Lung (tissue), 12 donors: Measurements from ENCODE around the gene FAM114A2. TPM values are rescaled to one million over a fixed set of nuclear protein-coding genes. Genes with fewer than 3 reads are reported as not detected.

Source experiments
- ATAC-seq: fragments of 200-7000 bp; cut with Tn5 transposase; one replicate; pipeline ENCODE4 v1.9.1; 2020; ENCODE audit warnings: moderate number of reproducible peaks; ENCODE audit not compliant: insufficient read depth, low FRiP score
- DNase-seq, 3 donors: peaks; one replicate each; pipeline ENCODE4 v3.0.0-alpha.2; 2013 to 2017
- H3K27ac ChIP-seq, 2 donors: one replicate each; pipeline ENCODE4 v1.5.1; 2013; ENCODE audit warnings: mild to moderate bottlenecking in 2 of 2, moderate library complexity in 2 of 2, control low read depth in 1 of 2, inconsistent platforms in 1 of 2, low read depth in 1 of 2, low read length in 1 of 2
- H3K27me3 ChIP-seq, 3 donors: one replicate each; pipeline ENCODE4 v1.5.1; 2013; ENCODE audit warnings: low read length in 2 of 3; ENCODE audit not compliant: control insufficient read depth in 3 of 3, insufficient read depth in 3 of 3
- H3K36me3 ChIP-seq, 4 donors: one replicate each; pipeline ENCODE4 v1.5.1; 2013; ENCODE audit warnings: low read length in 4 of 4, mild to moderate bottlenecking in 1 of 4, moderate library complexity in 1 of 4; ENCODE audit not compliant: control insufficient read depth in 4 of 4, insufficient read depth in 4 of 4
- H3K4me1 ChIP-seq, 5 donors: one replicate each; pipeline ENCODE4 v1.5.1; 2013; ENCODE audit warnings: low read length in 5 of 5, mild to moderate bottlenecking in 2 of 5, moderate library complexity in 1 of 5; ENCODE audit not compliant: control insufficient read depth in 5 of 5, insufficient read depth in 5 of 5
- H3K4me3 ChIP-seq: one replicate; pipeline ENCODE4 v1.5.1; 2013; ENCODE audit warnings: mild to moderate bottlenecking, control low read depth, moderate library complexity
- H3K9ac ChIP-seq, 2 donors: one replicate each; pipeline ENCODE4 v1.5.1; 2013; ENCODE audit warnings: low read length in 2 of 2, control low read depth in 1 of 2; ENCODE audit not compliant: insufficient read depth in 1 of 2
- H3K9me3 ChIP-seq, 4 donors: one replicate each; pipeline ENCODE4 v1.5.1; 2013; ENCODE audit warnings: low read length in 3 of 4, mild to moderate bottlenecking in 1 of 4, moderate library complexity in 1 of 4; ENCODE audit not compliant: control insufficient read depth in 4 of 4, insufficient read depth in 3 of 4
- CTCF ChIP-seq: IDR thresholded peaks from 2 replicates; pipeline ENCODE4 v1.5.1; 2012; ENCODE audit warnings: mild to moderate bottlenecking; ENCODE audit errors: control extremely low read depth, extremely low read depth
- WGBS, 2 donors: extraction: QIAGEN DNeasy Blood & Tissue Kit; methylation state at CpG; one replicate each; pipeline ENCODE4 v1.1.7; 2013; 5-methylcytosine and 5-hydroxymethylcytosine counted together
- polyA plus RNA-seq, 2 donors: library from polyadenylated mRNA; stranded (reverse); fragments of 200-250 nt; gene quantifications; one replicate each; pipeline ENCODE4 v1.2.1, GENCODE V29; 2013
- total RNA-seq, 2 donors: library from RNA; depleted of rRNA in 1 of 2; stranded (reverse); fragments of >200 nt in 1 of 2; gene quantifications; one replicate each; pipeline ENCODE4 v1.2.1, GENCODE V29; 2014 to 2021
- donor health status: control.
- donor health status: control.
- donor health status: Bipolar disorder and iron deficiency.
- donor health status: healthy.
- donor health status: DM: yes; HTN: yes; CAD: no.

The FAM114A2 gene
- total and polyA plus RNA-seq, 4 donors: 7.3 to 49.7 (median 26.6) TPM

- DNase-seq (no peak), ATAC-seq (no peak)
- WGBS, 2 donors: 83 to 90% methylated on average over 4 of the region's 4 CpGs
- no peak for TF ChIP-seq CTCF
- Histone ChIP-seq H3K36me3 (peaks cover 5 to 17% (median 11%) of the 10 kb centered on the region in 4 donors), H3K27me3 (no peaks in the 10 kb centered on the region), H3K27ac (peak overlapping the region; percentile 21 to 22), H3K9ac (no peak overlapping the region), H3K4me1 (peaks cover 0 to 7% (median 0%) of the 10 kb centered on the region in 5 donors), H3K9me3 (no peaks in the 10 kb centered on the region), H3K4me3 (no peak overlapping the region)
Observed at GRCh38 chr5:154015071-154015693, 23.5 kb downstream of the FAM114A2 start.

DNA sequence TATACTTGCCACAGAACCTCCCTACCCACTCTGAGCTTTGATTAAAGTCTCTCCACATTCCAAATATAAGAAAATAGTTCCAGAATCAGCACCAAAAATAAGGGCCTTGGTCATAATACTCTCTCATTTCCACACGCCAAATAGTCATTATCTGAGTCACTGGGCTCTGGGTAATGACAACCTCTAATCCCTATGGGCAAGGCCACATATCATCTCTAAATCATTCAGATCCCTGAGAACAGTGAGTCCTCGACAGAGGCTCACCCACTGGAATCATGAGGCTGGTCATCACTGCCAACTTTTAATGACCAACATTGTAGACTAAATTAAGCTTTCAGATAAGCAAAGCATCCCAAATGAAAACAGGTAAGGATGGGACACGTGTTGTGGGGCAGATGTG lies 28.1 kb downstream of the FAM114A2 start:
- TF ChIP-seq CTCF: no peak
- no peak for DNase-seq
- WGBS, 2 donors: 59 to 61% methylated on average over 3 of the region's 3 CpGs
- no peak overlapping the region for H3K27ac ChIP-seq
- no peak overlapping the region for H3K4me3 ChIP-seq
- no peaks in the 10 kb centered on the region for H3K9me3 ChIP-seq
- no peaks in the 10 kb centered on the region for H3K27me3 ChIP-seq
- ATAC-seq: no peak
- peaks cover 3 to 16% (median 12%) of the 10 kb centered on the region in 4 donors for H3K36me3 ChIP-seq
- no peak overlapping the region for H3K9ac ChIP-seq
- peaks cover 0 to 10% (median 0%) of the 10 kb centered on the region in 5 donors for H3K4me1 ChIP-seq

DNA sequence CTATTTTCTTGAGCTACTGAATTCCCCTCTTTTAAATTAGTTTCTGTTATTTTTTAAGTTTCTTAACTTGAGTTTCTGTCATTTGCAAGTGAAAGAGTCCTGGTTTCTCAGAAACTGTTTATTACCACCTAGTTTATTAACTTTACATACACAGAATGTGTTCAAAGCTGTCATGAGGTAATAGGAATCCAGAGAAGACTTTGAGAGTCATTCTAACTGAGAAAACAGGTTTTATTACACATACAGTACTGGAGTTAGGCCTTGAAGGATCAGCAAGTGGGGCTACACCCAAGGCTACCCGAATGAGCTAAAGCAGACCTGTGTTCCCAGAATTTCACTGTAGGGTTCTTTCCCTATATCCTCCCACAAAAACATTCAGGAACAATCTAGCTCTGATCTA lies 33.1 kb downstream of the FAM114A2 start:
- no peak for TF ChIP-seq CTCF
- Histone ChIP-seq H3K4me3 (no peak overlapping the region), H3K9ac (no peak overlapping the region), H3K9me3 (no peaks in the 10 kb centered on the region), H3K27me3 (no peaks in the 10 kb centered on the region), H3K27ac (no peak overlapping the region), H3K4me1 (peaks cover 0 to 16% (median 8%) of the 10 kb centered on the region in 5 donors), H3K36me3 (peaks cover 3 to 9% (median 4%) of the 10 kb centered on the region in 4 donors)
- DNase-seq: no peak
- WGBS, 2 donors: 78 to 92% methylated on average over 1 of the region's 1 CpG
- no peak for ATAC-seq
